ENCODE measurements around the gene INO80B.

Gene INO80B

GRCh38 chr2:74507145-74507925, 52.4 kb downstream of the INO80B start, which contains the start of gene PCGF1:
Gene PCGF1 (minus strand): TSS chr2:74507695. CDS start chr2:74507668, 27 bp downstream.
- TF ChIP-seq CTCF (conservative IDR thresholded peaks at IDR 0.05; ENCODE audit: low read depth, low read length): peak; percentile 57
- DNase-seq (ENCODE audit: low read depth): peak; percentile 99
- peak within 1 kb of the TSS; percentile 100 for H3K4me3 ChIP-seq (ENCODE audit: low read depth, low read length)

Data from choroid plexus epithelial cell (primary cell).